LNCAP (cell line): Measurements from ENCODE around the gene HPCAL1.

ENCODE experiments used
- TF ChIP-seq, protein P1 (sequence below): fragments of 450-650 bp; IDR thresholded peaks from 2 replicates; pipeline ENCODE4 v1.5.1; 2017; ENCODE audit warnings: mild to moderate bottlenecking

The HPCAL1 gene

DNA sequence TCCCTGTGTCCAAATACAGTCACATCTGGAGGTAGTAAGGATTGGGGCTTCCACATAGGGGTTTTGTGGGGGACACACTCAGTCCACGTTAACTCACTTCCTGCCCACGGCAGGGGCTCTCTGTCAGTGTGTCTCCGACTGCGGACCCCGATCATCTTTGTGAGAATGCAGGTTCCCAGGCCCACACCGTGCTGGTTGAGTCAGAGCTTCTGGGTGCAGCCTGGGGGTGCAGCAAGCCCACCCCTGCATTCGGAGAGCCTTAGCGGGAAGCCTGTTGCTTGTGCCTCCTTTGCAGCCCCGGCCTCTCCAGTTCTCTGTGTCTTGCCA lies 28.0 kb downstream of the HPCAL1 start:
- TF ChIP-seq, protein P1, sequence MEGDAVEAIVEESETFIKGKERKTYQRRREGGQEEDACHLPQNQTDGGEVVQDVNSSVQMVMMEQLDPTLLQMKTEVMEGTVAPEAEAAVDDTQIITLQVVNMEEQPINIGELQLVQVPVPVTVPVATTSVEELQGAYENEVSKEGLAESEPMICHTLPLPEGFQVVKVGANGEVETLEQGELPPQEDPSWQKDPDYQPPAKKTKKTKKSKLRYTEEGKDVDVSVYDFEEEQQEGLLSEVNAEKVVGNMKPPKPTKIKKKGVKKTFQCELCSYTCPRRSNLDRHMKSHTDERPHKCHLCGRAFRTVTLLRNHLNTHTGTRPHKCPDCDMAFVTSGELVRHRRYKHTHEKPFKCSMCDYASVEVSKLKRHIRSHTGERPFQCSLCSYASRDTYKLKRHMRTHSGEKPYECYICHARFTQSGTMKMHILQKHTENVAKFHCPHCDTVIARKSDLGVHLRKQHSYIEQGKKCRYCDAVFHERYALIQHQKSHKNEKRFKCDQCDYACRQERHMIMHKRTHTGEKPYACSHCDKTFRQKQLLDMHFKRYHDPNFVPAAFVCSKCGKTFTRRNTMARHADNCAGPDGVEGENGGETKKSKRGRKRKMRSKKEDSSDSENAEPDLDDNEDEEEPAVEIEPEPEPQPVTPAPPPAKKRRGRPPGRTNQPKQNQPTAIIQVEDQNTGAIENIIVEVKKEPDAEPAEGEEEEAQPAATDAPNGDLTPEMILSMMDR, result no peak

DNA sequence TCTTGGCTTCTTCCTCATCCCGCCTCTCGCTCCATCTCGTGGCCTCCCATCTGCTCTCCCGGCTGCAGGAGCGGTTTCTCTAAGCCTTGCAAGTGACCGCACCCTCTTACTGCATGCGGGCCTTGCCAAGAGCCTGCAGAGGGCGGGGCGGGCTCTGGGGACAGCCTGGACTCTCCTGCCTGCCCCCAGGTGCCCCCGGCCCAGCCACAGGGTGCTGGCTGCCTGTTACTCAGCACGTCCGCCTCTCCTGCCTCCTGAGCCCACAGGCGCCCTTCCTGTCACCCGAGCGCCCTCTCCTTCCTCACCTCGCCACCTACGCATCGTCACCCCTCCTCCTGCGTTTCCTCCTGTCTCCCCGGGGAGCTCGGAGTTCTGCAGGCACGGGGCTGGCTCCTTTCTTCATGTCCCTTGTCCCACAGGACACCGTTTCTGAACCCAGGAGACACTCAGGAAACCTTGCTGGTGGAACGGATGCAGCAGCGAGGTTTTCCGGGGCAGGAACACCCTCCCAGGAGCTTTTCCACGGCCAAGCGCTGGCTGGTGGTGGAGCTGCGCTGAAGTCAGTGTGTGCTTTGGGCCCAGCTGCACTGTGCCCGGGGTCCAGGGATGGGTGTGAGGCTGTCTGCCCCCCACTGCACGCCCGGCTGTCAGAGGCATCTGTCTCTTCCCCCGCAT lies 28.5 kb downstream of the HPCAL1 start:
- TF ChIP-seq, protein P1, result no peak

DNA sequence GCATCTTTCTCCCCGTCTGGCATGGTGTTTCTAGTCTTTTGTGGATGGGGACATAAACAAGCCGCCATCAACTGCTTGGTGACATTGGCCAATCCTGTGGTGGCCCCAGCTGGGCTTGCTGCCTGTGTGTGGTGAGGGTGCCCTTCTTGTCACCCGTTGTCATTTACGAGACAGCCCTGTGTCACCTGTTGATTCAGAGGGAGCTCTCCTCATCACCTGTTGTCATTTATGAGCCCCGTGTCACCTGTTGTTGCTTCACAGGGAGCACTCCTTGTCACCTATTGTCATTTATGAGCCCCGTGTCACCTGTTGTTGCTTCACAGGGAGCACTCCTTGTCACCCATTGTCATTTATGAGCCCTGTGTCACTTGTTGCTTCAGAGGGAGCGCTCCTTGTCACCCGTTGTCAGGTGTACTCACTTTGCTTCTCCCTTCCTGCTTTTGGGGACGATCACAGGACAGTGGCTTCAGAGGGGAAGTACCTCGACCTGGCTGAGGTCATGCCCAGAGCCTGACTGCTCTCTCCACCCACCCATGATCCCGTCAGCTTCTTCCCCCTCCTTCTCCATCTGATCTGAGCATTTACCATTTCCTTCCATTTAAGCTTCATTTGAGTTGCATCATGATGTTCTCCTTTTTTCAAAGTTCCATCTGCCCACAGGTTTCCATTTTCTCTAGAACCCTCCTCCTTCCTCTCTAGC lies 29.1 kb downstream of the HPCAL1 start:
- TF ChIP-seq, protein P1, result no peak

DNA sequence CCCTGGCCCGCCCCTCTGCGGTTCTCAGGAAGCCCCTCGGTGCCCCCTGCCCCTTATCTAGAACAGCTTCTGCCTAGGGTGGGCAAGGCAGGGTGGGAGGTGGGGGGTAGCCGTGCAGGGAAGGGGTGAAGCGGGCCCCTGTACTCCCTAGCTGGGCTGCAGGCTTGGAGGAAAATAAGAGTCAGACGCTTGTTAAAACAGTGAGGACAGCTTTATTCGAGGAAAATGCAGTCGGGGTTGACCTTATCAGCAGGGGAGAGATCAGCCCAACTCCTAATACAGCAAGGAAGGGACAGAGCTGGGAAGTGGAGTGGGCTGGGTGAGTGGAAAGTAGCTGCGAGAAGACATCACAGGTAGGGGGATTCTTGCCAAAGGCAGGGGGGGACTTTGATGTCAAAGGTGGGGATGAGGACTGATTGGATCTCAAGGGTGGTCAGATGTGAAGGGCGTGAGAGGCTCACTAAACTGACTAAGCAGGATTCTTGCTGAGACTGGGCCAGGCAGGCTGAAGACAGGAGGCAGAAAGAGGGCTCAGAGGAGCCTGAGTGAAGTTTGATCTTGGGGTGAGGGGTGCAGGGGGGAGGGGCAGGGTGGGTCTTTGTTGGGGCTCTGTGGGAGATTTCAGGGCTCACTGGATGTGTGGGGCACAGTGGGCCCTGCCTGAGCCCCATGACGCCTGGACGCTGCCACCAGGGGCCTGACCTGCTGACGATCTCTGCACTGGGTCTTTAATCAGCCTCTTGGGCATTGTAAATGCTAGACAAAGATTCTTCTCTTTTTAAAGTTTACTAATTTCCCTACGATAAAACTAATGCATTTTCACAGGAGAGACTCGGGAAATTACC lies 29.9 kb downstream of the HPCAL1 start:
- TF ChIP-seq, protein P1, result no peak

DNA sequence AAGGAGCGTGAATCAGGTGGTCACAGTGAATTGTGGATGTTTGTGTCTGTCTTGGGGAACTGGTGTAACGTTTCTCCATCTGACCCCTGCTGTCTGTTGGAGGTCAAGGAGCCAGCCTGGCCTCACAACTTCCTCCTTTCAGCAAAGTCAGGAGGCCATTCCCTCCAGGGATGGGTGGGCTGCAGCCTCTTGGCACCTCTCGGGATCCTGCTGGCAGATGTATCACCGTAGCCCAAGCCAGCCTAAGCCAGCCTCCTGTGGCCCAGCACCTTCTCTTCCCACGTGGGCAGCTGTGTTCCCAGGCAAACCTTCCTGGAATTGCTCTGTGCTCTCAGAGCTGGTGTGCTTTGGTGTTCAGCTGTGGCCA lies 30.5 kb downstream of the HPCAL1 start:
- TF ChIP-seq, protein P1, result no peak

DNA sequence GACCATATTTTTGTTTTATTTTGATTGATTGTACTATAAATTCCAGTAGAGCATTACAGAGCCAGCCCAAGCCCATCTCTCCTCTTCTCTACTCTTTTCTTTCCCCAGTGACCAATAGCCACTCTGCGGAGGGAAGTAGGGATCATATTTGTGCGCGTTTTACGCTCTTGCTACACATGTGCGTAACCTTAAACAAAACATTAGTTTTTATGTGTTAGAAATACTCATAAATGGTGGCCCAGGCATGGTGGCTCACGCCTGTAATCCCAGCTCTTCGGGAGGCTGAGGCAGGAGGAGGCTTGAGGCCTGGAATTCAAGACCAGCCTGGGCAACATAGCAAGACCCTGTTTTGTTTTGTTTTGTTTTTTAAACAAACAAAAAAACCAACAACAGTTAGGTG lies 31.3 kb downstream of the HPCAL1 start:
- TF ChIP-seq, protein P1, result no peak

DNA sequence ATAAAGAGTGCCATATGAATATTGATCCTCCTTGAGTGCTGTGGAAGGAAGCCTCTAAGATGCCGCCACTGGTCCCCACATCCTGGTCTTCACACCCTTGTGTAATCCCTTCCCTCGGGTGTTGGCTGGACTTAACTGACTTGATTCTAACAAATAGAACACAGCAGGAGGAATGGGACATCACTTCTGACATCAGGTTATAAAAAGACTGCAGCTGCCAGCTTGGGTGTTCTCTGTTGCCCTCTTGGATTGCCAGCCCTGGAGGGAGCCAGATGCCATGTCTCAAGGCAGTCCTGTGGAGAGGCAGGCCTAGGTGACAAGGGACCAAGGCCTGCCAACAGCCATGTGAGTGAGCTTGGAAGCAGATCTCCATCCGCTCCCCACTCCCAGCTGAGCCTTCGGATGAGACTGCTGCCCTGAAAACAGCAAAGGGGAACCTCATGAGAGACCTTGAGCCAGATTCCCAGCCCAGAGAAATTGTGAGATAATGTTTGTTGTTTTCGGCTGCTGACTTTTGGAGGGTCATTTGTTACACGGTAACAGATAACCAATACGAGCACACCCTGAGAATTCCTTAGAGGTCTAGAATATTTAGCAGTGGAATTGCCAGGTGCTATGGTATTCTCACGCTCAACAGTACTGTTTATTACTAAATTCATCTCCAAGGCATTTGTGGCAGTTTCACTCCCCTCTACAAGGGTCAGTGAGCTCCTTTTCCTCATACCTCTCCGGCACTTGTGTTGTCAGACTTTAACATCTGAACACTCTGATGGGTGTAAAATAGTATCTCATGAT lies 32.5 kb downstream of the HPCAL1 start:
- TF ChIP-seq, protein P1, result no peak
